Measurements from ENCODE around the gene ZNF791.

DNA sequence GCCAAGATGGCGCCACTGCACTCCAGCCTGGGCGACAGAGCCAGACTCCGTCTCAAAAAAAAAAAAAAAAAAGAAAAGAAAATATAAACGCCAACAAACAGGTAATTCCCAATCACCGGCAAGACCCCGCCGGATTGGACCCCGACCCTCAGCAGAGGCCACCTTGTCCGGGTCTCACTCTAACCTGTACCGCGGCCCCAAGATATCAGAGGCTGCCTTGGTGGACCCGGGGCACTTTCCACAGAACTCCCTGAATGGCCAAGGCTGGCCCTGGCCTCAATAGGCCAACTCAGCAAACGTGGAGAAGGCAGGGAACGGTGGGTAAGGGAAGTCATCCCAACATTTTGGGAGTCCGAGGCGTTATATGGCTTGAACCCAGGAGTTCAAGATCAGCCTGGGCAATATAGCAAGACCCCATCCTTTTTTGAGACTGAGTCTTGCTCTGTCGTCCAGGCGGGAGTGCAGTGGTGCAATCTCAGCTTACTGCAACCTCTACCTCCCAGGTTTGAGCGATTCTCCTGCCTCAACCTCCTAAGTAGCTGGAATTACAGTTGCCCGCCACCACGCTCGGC lies 28.0 kb downstream of the ZNF791 start:
- TF ChIP-seq GATA3 (IDR thresholded peaks at IDR 0.05; ENCODE audit: low read depth, low read length) (no peak), GATA2 (IDR thresholded peaks at IDR 0.05; ENCODE audit: low read depth, low read length) (no peak)
